Measurements from ENCODE around the gene NEIL3.

- TF ChIP-seq POLR2A (IDR thresholded peaks at IDR 0.05) = no peak
- TF ChIP-seq CTCF (IDR thresholded peaks at IDR 0.05) = no peak
These were observed 44.8 kb upstream of the NEIL3 start for GRCh38 chr4:177264788-177265422.

All from sigmoid colon (tissue), 3 donors.